ENCODE measurements around the gene CENPVL3.
"Not testable (repeated sequence)": the region's sequence is repeated elsewhere in the genome, so short reads cannot be mapped to it uniquely, and the experiment has no call there.

Gene CENPVL3

DNA sequence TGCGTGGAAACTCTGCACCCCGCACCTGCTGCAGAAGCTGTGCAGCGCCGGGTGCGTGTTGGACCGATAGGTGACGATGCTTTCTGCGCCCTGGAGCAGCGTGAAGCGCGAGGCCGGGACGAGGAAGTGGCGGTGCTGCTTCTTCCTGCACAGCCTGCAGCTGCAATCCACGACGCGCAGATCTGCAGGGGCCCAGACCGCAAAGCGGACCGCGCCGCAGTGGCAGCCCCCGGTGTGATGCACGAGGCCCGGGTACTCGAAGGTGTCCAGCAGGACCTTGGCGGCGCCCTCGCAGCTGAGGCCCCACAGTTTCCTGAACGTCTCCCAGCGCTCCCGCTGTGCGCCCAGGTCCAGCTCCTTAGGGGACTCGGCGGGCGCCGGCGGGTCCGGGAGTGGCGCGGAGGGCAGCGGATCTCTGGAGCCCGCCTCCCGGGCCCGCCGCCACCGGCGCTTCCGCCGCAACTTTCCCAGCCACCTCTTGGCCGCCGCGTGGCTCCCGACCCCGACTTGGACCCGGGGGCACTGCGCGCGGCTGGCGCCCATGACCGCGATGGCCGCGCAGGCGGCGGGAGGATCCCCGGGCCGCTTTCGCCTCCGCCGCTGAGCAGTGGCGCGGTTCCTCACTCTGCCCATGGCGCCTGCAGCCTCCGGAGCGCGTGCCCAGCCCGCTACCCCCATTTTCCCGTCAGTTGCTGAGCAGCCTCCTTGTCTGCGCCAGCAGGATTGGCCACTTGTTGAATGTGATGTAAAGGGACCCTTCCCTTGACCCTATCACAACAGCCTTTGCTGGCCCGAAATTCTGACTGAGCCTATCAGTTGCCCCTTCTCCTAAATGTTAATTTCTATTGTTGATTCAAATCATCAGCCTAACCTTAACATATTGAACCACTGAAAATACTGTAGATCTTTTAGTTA lies at the start of gene CENPVL3:
Gene CENPVL3 (minus strand): TSS at position 672 of the 915 bp plus-strand sequence. CDS start 39 bp downstream, at position 633.
- in situ Hi-C loops (cut with HindIII; ENCODE audit: low sequenced_read_pairs): not testable (repeated sequence)

DNA sequence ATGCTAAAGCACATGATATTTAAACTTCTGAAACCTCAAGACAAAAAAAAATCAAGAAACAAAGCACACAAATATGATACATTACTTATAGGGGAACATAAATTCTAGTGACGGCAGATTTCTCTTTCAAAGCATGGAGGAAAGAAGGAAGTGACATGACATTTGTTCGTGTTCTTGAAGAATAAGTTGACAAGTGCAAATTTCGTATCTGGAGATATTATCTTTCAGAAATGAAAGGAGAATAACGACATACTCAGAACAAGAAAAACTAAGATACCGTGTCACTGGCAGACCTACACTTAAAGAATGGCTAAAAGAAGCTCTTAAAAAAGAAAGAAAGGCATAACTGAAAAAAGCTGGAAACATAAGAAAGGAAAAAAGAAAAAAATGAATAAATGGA lies 47.3 kb upstream of the CENPVL3 start:
- in situ Hi-C loops (cut with HindIII; ENCODE audit: low sequenced_read_pairs): no loop called here

DNA sequence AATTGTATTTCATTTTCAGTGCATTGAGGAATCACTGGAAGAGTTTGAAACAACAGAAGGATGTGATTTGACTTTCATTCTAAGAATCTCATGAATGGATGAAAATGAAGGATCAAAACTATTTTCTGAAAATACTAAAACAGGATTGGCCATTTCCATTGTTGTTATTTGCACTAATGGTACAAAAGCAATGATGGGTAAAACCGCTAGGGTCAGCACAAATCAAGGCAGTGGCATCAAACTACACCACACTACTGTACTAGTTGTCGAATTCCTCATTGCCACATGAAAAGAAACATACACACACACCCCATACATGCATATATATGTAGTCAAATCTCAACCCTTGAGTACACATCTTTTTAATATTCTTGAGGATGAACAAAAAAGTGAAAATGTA lies 24.7 kb upstream of the CENPVL3 start:
- in situ Hi-C loops (cut with HindIII; ENCODE audit: low sequenced_read_pairs): no loop called here

DNA sequence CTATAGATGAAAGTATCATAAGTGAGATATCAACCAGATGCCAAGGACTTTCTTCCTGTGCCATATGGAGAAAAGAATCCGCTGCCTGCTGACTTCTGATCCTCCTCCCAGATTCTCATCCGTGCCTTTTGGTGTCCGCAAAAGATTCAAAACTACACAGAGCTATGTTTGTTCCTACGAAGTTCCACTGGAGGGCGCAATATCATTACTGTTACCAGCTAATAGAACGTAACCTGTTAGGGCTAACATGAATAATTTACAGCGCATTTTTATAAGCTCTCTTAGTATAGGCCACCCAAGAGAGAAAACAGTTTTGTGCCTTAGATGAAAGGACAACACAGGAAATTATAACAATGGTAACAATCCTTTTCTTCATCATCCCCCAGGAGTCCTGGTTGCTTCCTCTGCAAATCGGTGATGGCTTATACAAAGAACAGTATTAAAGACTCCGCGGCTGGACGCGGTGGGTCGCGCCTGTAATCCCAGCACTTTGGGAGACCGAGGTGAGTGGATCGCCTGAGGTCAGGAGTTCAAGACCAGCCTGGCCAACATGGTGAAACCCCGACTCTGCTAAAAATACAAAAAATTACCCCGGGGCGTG lies 22.8 kb upstream of the CENPVL3 start:
- in situ Hi-C loops (cut with HindIII; ENCODE audit: low sequenced_read_pairs): no loop called here

GRCh38 chrX:51636511-51636910 lies 17.8 kb upstream of the CENPVL3 start:
- in situ Hi-C loops (cut with HindIII; ENCODE audit: low sequenced_read_pairs): not testable (repeated sequence)

DNA sequence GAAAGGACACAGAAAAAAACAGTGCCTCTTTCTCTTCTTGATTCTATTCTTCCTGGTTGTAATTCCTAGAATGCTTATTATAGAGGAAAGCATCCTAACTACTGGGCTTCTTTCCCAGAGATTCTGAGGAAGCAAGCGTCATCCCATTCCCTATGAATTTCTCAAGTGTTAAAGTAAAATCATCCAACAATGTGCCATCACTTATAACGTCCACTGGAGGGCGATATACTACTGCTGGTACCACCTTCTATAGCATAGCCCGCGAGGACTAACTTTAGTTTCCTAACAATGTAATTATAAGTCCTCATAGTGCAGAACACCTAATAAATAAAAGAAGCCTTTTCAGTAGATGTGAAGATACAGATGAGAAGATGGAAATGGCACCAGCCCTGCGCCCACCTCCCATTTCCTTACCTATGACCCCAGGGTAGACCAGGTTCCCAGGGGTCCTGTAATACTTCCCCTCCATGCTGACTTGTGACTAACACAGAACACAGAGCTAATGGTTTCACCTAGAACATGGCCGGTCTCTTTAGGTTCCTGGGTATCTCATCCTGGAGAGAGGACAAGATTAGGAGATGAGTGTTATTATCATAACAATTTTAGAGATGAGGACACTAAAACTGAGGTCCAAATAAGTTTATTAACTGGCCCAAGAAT lies 4.2 kb downstream of the CENPVL3 start:
- in situ Hi-C loops (cut with HindIII; ENCODE audit: low sequenced_read_pairs): no loop called here

DNA sequence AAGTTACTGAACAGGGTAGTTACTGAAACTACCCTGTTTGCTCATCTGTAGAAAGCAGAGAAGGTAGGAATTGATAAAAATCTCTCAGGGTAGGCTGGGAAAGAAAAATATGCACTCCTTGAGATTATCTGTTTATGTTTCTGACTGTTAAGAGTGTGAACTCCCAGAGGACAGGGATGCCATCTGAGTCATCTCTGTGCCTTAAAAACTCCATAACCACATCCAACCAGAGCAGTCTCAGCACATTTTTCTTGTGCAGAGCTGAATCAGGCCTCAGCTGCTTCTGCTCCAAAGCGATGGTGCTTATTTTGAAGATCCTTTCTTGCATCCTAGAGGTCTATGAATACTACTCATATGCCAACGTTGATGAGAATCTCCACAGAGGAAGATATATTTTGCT lies 9.9 kb downstream of the CENPVL3 start:
- in situ Hi-C loops (cut with HindIII; ENCODE audit: low sequenced_read_pairs): no loop called here

GRCh38 chrX:51608126-51608525 lies 10.6 kb downstream of the CENPVL3 start:
- in situ Hi-C loops (cut with HindIII; ENCODE audit: low sequenced_read_pairs): no loop called here

- in situ Hi-C loops (cut with HindIII; ENCODE audit: low sequenced_read_pairs): no loop called here
Observed at GRCh38 chrX:51606446-51606845, 12.3 kb downstream of the CENPVL3 start.

DNA sequence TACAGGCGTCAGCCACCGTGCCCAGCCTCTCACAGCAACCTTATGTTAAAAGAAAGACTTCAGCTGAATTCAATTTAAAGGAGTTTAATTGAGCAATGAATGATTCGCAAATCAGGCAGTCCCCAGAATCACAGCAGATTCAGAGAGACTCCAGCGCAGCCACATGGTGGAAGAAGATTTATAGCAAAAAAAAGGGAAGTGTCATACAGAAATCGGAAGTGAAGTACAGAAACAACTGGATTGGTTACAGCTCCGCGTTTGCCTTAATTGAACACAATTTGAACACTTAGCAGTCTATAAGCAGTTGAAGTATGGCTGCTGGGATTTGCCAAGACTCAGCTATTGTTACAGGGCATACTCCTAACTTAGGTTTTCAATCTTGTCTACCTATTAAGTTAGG lies 19.8 kb downstream of the CENPVL3 start:
- in situ Hi-C loops (cut with HindIII; ENCODE audit: low sequenced_read_pairs): no loop called here

- in situ Hi-C loops (cut with HindIII; ENCODE audit: low sequenced_read_pairs): no loop called here
Observed at GRCh38 chrX:51571874-51572273, 46.8 kb downstream of the CENPVL3 start.

DNA sequence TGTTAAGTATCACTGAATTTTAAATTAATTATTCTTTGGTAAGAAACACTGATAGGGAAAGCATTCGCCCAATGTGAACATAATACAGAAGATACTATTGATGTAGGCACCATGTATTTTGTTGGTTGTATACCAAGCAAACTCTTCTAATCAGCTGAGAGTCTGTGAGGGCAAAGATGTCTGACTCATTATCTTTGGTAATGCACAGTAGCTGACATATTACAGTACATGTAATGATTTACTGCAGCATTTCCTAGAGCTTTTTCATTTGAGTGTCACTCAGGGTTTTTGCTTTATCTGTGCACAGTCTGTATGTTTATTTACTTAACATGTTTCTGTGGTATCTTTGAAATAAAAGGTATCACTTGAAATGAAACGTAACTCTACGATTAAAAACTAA lies 49.2 kb downstream of the CENPVL3 start:
- in situ Hi-C loops (cut with HindIII; ENCODE audit: low sequenced_read_pairs): no loop called here

DNA sequence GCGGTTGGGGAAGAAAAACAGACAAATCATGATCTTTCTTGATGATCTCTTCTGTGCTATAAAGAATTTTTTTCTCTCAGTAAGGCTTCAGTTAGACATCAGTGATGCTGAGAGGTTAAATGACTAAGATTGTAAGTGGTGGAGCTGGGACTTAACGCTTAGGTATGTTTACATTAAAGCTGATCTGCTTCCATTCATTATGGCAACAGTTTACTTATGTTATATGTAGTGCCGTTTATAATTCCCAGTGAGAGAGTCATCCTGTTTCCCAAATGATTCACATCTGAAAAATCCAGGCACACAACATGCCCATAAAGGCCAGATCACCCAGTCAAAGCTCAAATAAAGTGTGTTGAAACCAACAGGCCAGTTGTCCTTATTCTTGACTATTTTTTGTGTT lies 50.1 kb downstream of the CENPVL3 start:
- in situ Hi-C loops (cut with HindIII; ENCODE audit: low sequenced_read_pairs): no loop called here

All from DLD1 (cell line).